Raji (cell line): ENCODE measurements around the gene KRT25.

Experiments used
- POLR2A ChIP-seq: IDR thresholded peaks from 2 replicates; pipeline ENCODE4 v1.6.1; 2011; ENCODE audit warnings: low read depth, low read length, control low read depth; ENCODE audit not compliant: insufficient read depth

The KRT25 gene

GRCh38 chr17:40772101-40772500, 17.0 kb upstream of the KRT25 start, which contains the start of gene KRT26:
Gene KRT26 (minus strand): TSS chr17:40772201. CDS start chr17:40772113, 88 bp downstream.
- no peak for TF ChIP-seq POLR2A

DNA sequence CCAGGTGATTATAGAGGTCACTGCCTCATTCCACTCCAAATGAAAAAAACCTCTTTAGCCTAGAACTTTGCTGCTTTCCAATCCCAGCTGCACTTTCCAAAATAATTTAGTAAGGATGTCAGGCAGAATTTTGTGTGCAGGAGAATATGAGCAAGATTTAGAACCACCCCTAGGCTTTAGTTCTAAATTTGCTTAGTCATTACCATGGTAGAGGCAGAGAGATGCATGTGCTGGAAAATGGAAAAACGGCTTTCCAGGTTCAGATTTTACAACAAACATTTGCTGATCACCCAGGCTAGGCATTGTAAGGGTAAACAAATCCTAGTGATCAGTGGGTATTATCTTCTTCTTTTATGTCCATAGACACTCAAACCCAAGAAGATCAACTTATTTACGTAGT, 10.5 kb upstream of the KRT25 start:
- TF ChIP-seq POLR2A: no peak

- TF ChIP-seq POLR2A: no peak
Observed at GRCh38 chr17:40763752-40764151, 8.6 kb upstream of the KRT25 start.

DNA sequence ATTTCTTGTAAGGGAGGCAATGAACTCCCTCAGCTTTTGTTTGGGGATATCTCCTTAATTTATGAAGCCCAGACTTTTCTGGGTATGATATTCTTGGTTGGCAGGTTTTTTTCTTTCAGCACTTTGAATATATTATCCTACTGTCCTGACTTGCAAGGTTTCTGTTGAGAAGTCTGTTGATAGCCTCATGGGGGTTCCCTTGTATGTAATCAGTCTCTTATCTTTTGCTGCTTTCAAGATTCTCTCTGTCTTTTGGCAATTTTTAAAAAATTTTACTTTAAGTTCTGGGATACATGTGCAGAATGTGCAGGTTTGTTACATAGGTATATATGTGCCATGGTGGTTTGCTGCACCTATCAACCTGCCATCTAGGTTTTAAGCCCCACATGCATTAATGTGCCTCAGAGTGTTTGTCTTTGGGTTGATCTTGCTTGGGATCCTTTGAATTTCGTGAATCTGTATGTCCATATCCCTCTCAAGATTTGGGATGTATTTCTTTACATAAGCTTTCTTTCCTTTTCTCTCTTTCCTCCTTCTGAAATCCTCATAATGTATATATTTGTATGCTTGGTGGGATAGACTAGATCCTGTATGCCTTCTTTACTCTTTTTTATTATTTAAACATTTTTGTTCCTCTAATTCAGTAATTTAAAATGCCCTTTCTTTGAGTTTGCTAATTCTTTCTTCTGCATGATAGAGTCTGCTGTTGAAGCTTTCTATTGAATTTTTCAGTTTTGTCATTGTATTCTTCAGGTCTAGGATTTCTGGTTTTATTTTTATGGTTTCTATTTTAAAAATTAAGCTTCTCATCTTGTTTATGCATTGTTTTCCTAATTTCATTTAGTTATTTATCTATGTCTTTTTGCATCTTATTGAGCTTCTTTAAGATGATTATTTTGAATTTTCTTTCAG, 5.2 kb upstream of the KRT25 start:
- TF ChIP-seq POLR2A: no peak

GRCh38 chr17:40753804-40754203, 1.3 kb downstream of the KRT25 start:
- TF ChIP-seq POLR2A: no peak

DNA sequence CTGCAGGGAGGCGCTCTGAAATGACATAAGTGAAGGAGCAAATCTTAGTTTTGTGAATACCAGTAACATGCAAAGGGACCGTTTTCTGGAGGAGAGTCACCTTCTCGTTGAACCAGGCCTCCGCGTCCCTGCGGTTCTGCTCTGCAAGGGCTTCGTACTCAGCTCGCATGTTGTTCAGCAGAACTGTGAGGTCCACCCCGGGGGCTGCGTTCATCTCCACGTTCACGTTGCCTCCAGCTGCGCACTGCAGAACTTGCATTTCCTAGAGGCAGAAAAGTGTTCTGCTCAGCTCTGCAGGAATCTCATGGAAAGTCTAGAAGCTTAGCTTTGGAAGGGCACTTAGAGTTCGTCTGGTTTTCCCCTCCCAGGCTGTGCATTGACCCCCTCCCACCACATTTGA, 4.1 kb downstream of the KRT25 start:
- no peak for TF ChIP-seq POLR2A

GRCh38 chr17:40750391-40750790, 4.7 kb downstream of the KRT25 start:
- no peak for TF ChIP-seq POLR2A

DNA sequence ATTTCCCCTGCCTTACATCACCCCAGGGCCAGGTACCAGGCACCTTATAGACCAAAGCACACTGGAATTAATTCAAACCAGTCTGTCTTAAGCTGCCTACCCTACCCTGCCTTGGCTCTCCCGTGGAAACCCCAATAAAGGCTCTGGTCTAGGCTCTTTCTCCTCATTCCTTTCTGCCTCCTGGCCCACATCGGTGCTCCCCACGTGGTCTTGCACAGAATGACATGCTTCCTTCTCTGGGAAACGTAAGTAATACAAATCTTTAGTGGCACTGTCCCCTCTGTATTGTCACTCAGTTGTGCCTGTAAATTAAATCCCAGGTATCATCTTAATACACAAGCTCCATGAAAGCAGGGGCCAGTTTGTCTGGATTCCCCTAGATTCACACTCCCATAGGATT, 16.6 kb downstream of the KRT25 start:
- TF ChIP-seq POLR2A: no peak

- no peak for TF ChIP-seq POLR2A
Observed at GRCh38 chr17:40735016-40735415, 20.1 kb downstream of the KRT25 start.

- no peak for TF ChIP-seq POLR2A
Observed at GRCh38 chr17:40734018-40734417, 21.1 kb downstream of the KRT25 start.

DNA sequence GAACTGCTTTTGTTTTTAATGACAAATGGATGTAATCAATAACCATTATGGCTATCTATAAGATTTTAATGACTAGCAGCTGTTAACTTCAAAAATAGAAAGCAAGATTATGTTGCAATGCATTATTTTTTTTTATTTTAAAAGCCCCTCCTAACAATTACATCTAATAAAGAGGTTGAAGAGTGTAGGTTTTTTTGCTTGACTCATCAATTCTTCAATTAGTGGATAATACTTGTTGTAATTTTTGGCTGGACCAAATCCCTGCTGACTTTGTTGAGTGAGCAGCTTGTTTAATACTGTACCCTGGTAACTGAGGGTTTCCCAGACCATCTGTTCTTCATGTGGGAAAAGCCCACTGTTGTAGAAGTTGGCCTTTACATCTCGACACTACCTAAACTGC, 24.2 kb downstream of the KRT25 start:
- no peak for TF ChIP-seq POLR2A

GRCh38 chr17:40727447-40728231, 27.5 kb downstream of the KRT25 start:
- no peak for TF ChIP-seq POLR2A

- no peak for TF ChIP-seq POLR2A
Observed at GRCh38 chr17:40726919-40727318, 28.2 kb downstream of the KRT25 start.

DNA sequence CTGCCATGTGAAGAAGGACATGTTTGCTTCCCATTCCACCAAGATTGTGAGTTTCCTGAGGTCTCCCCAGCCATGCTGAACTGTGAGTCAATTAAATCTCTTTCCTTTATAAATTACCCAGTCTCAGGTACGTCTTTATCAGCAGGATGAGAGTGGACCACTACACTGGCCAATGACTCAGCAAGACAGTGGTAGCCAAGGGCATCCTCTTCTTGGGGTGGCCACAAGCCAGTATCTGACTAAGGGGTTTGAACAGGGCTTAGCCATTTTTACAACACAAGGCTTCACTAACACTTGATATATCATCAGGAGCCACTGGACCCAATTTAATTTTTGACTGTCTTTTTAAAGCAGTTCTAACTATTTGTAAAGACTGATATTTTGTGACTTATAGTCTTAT, 30.5 kb downstream of the KRT25 start:
- TF ChIP-seq POLR2A: no peak

DNA sequence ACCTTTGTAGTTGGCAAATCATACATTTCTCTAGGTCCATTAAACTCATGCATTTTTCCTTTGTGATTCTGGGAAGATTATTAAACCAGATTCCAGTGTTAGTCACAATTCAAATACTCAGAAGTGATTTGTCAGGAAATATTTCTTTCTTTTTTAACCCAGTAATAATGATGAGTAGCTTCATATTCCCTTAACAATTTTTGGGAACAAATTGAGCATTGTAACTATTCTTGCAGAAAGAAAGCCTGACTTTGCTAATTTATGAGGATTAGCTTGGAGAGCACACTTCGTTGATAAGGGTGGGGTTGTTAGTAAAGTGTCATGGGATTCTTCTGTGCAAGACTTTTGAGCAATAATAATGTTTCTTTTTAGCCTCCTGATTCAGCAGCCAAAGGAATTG, 32.9 kb downstream of the KRT25 start:
- no peak for TF ChIP-seq POLR2A

GRCh38 chr17:40720899-40721298, 34.2 kb downstream of the KRT25 start:
- TF ChIP-seq POLR2A: no peak
